Activated CD4-positive, alpha-beta T cell treated with anti-CD3 and anti-CD28 coated beads, Interleukin-2, amount 10 ng/mL, durations not matched to agents 7 days and 5 days (primary cell): ENCODE data around the gene BPIFA3. TPM values are rescaled to one million over a fixed set of nuclear protein-coding genes. Genes with fewer than 3 reads are reported as not detected.

ENCODE experiments used
- CTCF ChIA-PET: fragments of 350-600 bp; sonication (Branson Sonifier 250); formaldehyde crosslinking; loops from one replicate; lab custom pipeline; 2021; ENCODE audit warnings: antibody characterized with exemption; lab: Charles Lee
- POLR2A ChIA-PET: fragments of 350-600 bp; sonication (Branson Sonifier 250); formaldehyde crosslinking; loops from one replicate; lab custom pipeline; 2021; ENCODE audit warnings: antibody characterized with exemption; lab: Charles Lee
- DNase-seq: peaks from one replicate; pipeline ENCODE4 v3.0.0-alpha.2; 2020
- H3K27ac Mint-ChIP-seq: one replicate; pipeline ENCODE4 v1.8.0; 2021; ENCODE audit warnings: mild to moderate bottlenecking, moderate library complexity, mixed read lengths
- H3K27me3 Mint-ChIP-seq: one replicate; pipeline ENCODE4 v1.8.0; 2021; ENCODE audit warnings: mixed read lengths
- H3K36me3 Mint-ChIP-seq: one replicate; pipeline ENCODE4 v1.8.0; 2021; ENCODE audit warnings: low read depth, mixed read lengths
- H3K4me1 Mint-ChIP-seq: one replicate; pipeline ENCODE4 v1.8.0; 2021; ENCODE audit warnings: mixed read lengths
- H3K4me3 Mint-ChIP-seq: one replicate; pipeline ENCODE4 v1.8.0; 2021; ENCODE audit warnings: mild to moderate bottlenecking, moderate library complexity, mixed read lengths
- H3K9me3 Mint-ChIP-seq: one replicate; pipeline ENCODE4 v1.8.0; 2021; ENCODE audit warnings: mixed read lengths
- total RNA-seq, 2 experiments: library from RNA; stranded (reverse); gene quantifications; one replicate each; pipeline ENCODE4 v1.2.3, GENCODE V29; 2021

Gene BPIFA3
- total RNA-seq, 2 experiments from 2014 or later: not detected

DNA sequence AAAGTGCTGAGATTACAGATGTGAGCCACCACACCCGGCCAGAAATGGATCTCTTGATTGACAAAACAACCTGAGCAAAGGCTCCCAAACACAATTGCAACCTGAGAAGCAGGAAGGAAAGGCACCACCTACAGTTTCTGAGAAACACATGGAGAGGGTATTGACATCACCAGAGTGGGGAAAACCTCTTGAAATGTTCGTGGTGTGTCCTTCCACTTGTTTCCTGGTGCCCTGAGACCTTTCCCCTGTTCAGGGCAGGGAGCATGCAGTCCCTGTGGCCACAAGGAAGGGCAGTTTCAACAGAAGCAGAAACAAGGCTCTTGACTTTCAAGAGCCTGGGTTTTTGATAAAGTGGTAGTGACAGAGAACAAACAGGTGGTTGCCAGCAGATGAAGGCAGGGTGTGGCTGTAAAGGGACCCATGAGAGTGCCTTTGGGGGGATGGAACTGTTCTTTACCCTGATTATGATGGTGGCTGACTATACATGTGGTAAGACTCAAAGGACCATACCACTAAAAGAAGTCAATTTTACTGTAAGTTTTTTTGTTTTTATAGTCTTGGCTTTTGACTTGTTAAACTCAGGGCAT is 15.4 kb downstream of the BPIFA3 start:
- Mint-ChIP-seq H3K4me3 (no peak overlapping the region), H3K27ac (peak overlapping the region; percentile 74), H3K4me1 (peaks cover 17% of the 10 kb centered on the region), H3K36me3 (no peaks in the 10 kb centered on the region), H3K9me3 (no peaks in the 10 kb centered on the region), H3K27me3 (peaks cover 22% of the 10 kb centered on the region)
- ChIA-PET POLR2A (no interaction called here), CTCF (no interaction called here)
- DNase-seq: no peak

DNA sequence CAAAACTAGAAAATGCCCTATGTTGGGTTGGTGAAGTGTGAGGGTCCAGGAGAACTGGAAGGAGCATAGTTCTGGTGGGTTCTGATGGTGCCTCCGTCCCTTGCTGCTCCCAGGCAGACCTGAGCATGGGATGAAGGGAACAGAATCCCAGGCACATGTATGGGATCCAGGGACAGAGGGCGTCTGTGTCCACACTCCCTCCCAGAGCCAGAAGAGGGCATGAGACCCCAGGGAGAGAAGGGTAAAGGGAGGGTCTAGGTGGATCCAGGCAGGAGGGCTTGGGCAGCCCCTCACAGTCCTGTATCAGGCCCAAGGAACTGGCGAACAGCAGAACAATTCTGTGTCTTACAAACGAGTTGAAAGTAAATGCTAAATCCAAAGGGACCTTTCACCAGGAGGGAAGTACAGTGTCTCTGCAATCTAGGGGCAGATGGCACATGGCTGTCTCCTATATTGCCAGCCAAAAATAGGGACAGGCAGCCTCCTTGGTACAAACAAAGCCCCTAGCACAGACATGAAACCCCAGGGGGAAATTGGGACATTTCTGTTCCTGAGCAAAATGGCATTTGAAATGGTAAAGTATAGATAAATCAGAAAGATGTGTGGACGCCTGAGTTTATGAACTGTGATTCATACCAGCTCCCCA is 16.1 kb downstream of the BPIFA3 start:
- Mint-ChIP-seq H3K27me3 (peaks cover 22% of the 10 kb centered on the region), H3K9me3 (no peaks in the 10 kb centered on the region), H3K4me3 (no peak overlapping the region), H3K36me3 (no peaks in the 10 kb centered on the region), H3K27ac (no peak overlapping the region), H3K4me1 (peaks cover 17% of the 10 kb centered on the region)
- DNase-seq: no peak
- POLR2A ChIA-PET: no interaction called here
- CTCF ChIA-PET: no interaction called here

DNA sequence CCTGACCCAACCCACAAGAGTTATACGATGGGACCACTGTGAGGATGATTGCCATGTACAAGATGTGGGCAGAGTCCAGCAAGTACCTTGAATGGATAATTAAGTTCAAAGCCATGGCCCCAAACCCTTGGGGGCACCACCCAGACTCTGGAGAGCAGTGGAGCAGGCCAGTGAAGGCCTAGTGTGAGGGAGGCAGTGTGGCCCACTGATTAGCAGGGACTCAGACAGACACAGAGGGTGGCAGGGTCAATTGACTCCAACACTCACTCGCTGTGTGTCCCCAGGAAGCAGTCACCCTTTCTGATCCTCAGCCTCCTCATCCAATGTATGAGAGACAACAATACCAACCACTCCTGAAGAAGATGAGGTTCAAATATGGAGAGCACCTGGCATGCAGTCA is 16.9 kb downstream of the BPIFA3 start:
- Mint-ChIP-seq H3K4me3 (no peak overlapping the region), H3K9me3 (no peaks in the 10 kb centered on the region), H3K4me1 (peaks cover 17% of the 10 kb centered on the region), H3K27ac (no peak overlapping the region), H3K27me3 (peaks cover 17% of the 10 kb centered on the region), H3K36me3 (no peaks in the 10 kb centered on the region)
- CTCF ChIA-PET: no interaction called here
- no peak for DNase-seq
- POLR2A ChIA-PET: no interaction called here

DNA sequence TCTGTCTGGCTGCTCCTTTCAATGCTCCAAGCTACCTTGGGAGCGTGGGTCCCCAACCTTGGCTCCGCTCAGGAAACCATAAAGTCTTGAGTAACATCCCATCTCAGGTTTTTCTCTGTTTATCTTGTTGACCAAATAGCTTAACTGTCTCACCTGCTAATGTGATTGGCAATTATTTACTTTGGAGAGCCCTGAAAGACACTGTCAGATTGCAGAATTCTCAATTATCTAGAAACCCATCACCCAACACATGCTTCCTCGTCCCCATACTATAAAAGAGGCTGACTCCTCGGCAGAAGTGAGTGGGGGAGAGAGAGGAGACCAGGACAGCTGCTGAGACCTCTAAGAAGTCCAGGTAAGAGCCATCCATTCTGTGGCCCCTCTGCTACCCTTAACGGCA is 18.5 kb downstream of the BPIFA3 start, which contains the start of gene BPIFA1:
Gene BPIFA1 (plus strand): TSS at position 301 of the 400 bp plus-strand sequence. CDS start 1,716 bp downstream, outside the sequence.
- ChIA-PET POLR2A (no interaction called here), CTCF (interaction anchor here (1.1 kb wide), 1 partner anchor 10 kb away, joined by 3 read pairs; no protein-coding TSS in a partner anchor)
- peaks cover 9% of the 10 kb centered on the region for H3K4me1 Mint-ChIP-seq
- H3K36me3 Mint-ChIP-seq: no peaks in the 10 kb centered on the region
- H3K4me3 Mint-ChIP-seq: no peak within 1 kb of the TSS
- no peak within 1 kb of the TSS for H3K27ac Mint-ChIP-seq
- peaks cover 16% of the 10 kb centered on the region for H3K27me3 Mint-ChIP-seq
- H3K9me3 Mint-ChIP-seq: no peaks in the 10 kb centered on the region
- DNase-seq: no peak

DNA sequence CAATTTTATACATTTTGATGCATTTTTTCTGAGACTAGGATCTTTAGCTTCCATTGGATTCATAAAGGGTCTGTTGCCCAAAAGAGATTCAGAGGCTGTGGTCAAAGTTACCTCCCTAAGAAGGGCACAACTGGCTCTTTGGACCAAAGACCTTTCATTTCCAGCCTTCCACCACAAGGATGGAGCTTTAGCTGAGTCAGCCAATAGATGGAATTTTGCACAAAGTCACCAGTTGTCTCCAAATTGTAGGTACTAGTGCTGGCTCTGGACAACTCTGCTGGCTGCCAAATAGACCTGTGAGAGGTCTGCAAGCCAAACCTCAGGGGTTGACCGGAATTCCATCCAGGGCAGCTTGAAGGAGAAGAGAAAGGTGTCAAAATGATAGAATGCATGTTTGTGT is 19.2 kb downstream of the BPIFA3 start:
- H3K4me3 Mint-ChIP-seq: no peak overlapping the region
- no peaks in the 10 kb centered on the region for H3K9me3 Mint-ChIP-seq
- peaks cover 9% of the 10 kb centered on the region for H3K4me1 Mint-ChIP-seq
- POLR2A ChIA-PET: no interaction called here
- DNase-seq: no peak
- no peak overlapping the region for H3K27ac Mint-ChIP-seq
- CTCF ChIA-PET: no interaction called here
- H3K27me3 Mint-ChIP-seq: peaks cover 16% of the 10 kb centered on the region
- H3K36me3 Mint-ChIP-seq: no peaks in the 10 kb centered on the region

- Mint-ChIP-seq H3K9me3 (no peaks in the 10 kb centered on the region), H3K36me3 (no peaks in the 10 kb centered on the region), H3K4me3 (no peak overlapping the region), H3K27me3 (peaks cover 13% of the 10 kb centered on the region), H3K4me1 (peaks cover 2% of the 10 kb centered on the region), H3K27ac (no peak overlapping the region)
- ChIA-PET CTCF (no interaction called here), POLR2A (no interaction called here)
- no peak for DNase-seq
Measured at GRCh38 chr20:33237989-33238388, 20.8 kb downstream of the BPIFA3 start.

DNA sequence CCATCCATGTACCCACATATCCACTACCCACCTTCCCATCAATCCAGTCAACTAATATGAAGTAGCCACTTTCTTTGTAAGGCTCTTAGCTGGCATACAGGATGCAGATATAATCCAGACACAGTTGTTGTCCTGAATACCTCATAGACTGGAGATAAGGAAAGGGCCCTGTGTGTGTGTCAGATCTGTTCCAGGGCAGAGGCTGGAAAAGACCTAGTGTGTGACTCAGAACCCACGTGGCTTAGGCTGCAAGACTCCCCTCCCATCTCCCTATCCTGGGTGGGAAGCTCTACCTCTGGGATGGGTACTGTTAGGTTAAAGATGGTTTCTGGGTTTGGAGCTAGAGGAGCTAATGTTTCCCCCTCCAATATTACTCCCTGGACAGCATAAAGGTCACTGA is 22.3 kb downstream of the BPIFA3 start:
- Mint-ChIP-seq H3K4me1 (no peaks in the 10 kb centered on the region), H3K27ac (no peak overlapping the region), H3K9me3 (no peaks in the 10 kb centered on the region), H3K27me3 (peaks cover 14% of the 10 kb centered on the region), H3K4me3 (no peak overlapping the region), H3K36me3 (no peaks in the 10 kb centered on the region)
- no peak for DNase-seq
- ChIA-PET CTCF (interaction anchor here (1.3 kb wide), 1 partner anchor 11 kb away, joined by 3 read pairs; no protein-coding TSS in a partner anchor), POLR2A (no interaction called here)

DNA sequence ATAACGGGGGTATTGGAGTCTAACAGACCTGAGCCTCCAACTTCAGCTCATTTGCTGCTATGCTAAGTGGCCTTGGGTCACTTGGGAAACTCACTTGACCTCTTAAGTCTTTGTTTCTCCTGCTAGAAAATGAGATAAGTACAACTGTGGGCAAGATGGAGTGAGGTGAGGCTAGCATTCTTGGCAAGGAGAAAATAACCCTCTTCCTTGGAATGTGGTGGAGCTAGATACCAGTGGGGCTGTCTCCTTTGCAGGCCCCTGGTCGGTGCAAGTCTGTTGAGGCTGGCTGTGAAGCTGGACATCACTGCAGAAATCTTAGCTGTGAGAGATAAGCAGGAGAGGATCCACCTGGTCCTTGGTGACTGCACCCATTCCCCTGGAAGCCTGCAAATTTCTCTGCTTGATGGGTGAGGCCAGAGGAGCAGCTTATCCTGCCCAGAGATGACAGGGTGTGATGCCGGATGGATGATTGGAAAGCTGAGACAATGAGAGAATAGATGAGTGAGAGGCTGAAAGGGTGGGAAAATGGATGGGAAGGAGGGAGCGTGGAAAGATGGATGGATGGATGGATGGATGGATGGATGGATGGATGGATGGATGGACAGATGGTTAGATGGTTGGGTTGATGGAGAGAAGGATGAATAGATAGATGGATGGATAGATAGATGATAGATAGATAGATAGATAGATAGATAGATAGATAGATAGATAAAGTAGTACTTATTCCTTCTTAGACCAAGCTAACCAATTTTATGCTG is 23.0 kb downstream of the BPIFA3 start:
- POLR2A ChIA-PET: no interaction called here
- Mint-ChIP-seq H3K36me3 (no peaks in the 10 kb centered on the region), H3K27me3 (peaks cover 14% of the 10 kb centered on the region), H3K27ac (no peak overlapping the region), H3K4me3 (no peak overlapping the region), H3K4me1 (no peaks in the 10 kb centered on the region), H3K9me3 (no peaks in the 10 kb centered on the region)
- no peak for DNase-seq
- CTCF ChIA-PET: interaction anchor here (1.3 kb wide), 1 partner anchor 12 kb away, joined by 3 read pairs; no protein-coding TSS in a partner anchor

- no peaks in the 10 kb centered on the region for H3K36me3 Mint-ChIP-seq
- H3K9me3 Mint-ChIP-seq: no peaks in the 10 kb centered on the region
- no peak for DNase-seq
- peaks cover 13% of the 10 kb centered on the region for H3K27me3 Mint-ChIP-seq
- ChIA-PET POLR2A (no interaction called here), CTCF (no interaction called here)
- H3K4me1 Mint-ChIP-seq: no peaks in the 10 kb centered on the region
- H3K27ac Mint-ChIP-seq: no peak overlapping the region
- H3K4me3 Mint-ChIP-seq: no peak overlapping the region
Measured at GRCh38 chr20:33240923-33241322, 23.8 kb downstream of the BPIFA3 start.

DNA sequence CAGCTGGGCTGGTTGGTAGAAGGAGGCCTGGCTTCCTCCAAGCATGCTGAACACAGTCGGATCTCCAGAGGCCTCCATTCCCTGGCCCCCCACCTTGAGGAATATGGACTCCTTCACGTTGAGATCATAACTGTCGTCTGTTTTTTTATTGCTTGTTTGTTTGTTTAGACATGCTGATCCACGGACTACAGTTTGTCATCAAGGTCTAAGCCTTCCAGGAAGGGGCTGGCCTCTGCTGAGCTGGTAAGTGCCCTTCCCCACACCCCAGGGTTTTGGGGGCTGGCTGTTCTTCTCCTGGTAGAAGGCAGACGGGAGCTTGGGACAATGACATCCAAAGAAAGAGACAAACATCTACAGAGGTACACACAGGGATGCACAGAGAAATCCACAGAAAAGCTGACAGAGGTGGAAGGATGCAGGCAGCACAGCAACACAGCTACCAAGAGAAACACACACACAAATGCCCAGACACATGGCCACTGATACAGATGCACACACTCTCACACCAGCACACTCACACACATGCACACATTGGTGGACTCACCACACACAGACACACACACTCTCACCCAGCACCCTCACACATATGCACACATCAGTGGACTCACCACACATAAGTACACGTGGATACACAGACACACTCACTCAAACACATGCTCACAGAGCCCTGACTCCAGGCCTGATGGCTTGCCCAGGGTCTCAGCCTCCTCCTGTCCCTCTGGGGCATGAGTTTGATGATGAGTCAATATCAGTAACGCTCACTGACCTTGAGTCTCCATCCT is 25.4 kb downstream of the BPIFA3 start:
- no peaks in the 10 kb centered on the region for H3K9me3 Mint-ChIP-seq
- H3K27me3 Mint-ChIP-seq: peaks cover 4% of the 10 kb centered on the region
- no peak overlapping the region for H3K4me3 Mint-ChIP-seq
- H3K27ac Mint-ChIP-seq: no peak overlapping the region
- no peaks in the 10 kb centered on the region for H3K4me1 Mint-ChIP-seq
- ChIA-PET CTCF (no interaction called here), POLR2A (no interaction called here)
- no peaks in the 10 kb centered on the region for H3K36me3 Mint-ChIP-seq
- no peak for DNase-seq

- POLR2A ChIA-PET: no interaction called here
- H3K27ac Mint-ChIP-seq: no peak overlapping the region
- CTCF ChIA-PET: interaction anchor here (0.8 kb wide), 1 partner anchor 11 kb away, joined by 3 read pairs; the partner anchor contains the start of gene BPIFA1
- H3K4me3 Mint-ChIP-seq: no peak overlapping the region
- no peaks in the 10 kb centered on the region for H3K36me3 Mint-ChIP-seq
- H3K9me3 Mint-ChIP-seq: no peaks in the 10 kb centered on the region
- DNase-seq: no peak
- peaks cover 4% of the 10 kb centered on the region for H3K27me3 Mint-ChIP-seq
- H3K4me1 Mint-ChIP-seq: no peaks in the 10 kb centered on the region
Measured at GRCh38 chr20:33246077-33246476, 28.9 kb downstream of the BPIFA3 start.

DNA sequence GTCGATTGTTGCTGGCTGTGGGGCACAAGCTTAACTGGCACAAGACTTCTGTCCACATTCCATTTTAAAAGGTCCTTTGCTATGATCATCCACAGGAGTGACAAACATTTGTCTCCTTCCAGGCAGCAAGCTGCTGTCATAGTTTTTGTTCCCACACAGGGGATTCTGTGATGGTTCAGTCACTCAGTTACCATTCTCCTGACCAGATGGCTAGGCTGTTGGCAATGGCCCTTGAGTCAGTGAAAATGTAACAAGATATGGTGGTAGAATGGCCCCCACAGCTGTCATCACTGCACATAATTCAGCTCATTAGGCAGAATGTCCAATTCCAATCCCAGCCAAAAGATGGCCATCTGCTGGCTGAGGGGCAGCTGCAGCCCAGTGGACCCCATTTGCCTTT is 32.3 kb downstream of the BPIFA3 start:
- H3K36me3 Mint-ChIP-seq: no peaks in the 10 kb centered on the region

More for the DNA sequence above, 32.3 kb downstream of the BPIFA3 start:
- no peaks in the 10 kb centered on the region for H3K9me3 Mint-ChIP-seq
- DNase-seq: no peak
- ChIA-PET POLR2A (no interaction called here), CTCF (no interaction called here)
- no peak overlapping the region for H3K27ac Mint-ChIP-seq
- peaks cover 3% of the 10 kb centered on the region for H3K27me3 Mint-ChIP-seq
- H3K4me3 Mint-ChIP-seq: no peak overlapping the region
- no peaks in the 10 kb centered on the region for H3K4me1 Mint-ChIP-seq
